Glomerular visceral epithelial cell (primary cell): ENCODE results near the gene CD83.
"Not testable (repeated sequence)": the region's sequence is repeated elsewhere in the genome, so short reads cannot be mapped to it uniquely, and the experiment has no call there.

Experiments
- DNase-seq: peaks from one replicate; pipeline ENCODE4 v3.0.0-alpha.2; 2016; ENCODE audit errors: extremely low spot score

The CD83 gene

DNA sequence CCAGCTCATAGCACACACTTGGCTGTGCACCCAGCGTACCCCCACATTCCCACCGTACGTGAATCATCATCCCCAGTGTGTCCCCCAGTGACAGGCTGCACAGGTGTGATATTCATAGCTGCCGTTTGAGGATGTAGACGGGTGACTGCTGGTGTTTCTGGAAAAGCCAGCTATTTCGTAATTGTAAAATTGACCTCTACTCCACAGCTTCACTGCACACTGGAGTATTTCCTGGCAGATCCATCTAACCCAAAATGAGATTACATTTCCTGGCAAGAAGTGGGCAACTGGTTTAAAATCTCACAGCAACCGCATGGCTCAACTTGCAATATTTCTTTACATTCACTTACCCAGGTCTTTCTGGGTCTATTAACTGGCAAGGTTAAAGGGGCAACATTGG is 30.3 kb downstream of the CD83 start:
- no peak for DNase-seq

DNA sequence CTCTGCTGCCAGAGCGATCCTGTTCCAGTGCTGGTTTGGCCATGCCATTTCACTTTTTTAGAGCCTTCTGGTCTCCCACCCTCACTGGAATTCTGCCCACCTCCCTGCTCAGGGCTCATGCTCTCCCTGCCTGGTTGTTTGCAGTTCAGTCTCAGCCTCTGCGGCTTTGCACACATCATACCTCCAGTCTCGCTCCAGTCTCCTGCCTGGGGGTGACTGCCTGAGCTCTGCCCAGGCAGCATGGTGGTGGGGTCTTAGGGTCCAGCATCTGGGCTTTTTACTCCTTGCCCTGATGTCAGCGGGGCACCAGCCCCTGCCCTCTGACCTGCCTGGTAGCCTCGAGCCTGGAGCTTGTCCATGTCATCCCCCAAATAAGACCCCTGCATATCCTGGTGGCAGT is 30.9 kb downstream of the CD83 start:
- no peak for DNase-seq

DNA sequence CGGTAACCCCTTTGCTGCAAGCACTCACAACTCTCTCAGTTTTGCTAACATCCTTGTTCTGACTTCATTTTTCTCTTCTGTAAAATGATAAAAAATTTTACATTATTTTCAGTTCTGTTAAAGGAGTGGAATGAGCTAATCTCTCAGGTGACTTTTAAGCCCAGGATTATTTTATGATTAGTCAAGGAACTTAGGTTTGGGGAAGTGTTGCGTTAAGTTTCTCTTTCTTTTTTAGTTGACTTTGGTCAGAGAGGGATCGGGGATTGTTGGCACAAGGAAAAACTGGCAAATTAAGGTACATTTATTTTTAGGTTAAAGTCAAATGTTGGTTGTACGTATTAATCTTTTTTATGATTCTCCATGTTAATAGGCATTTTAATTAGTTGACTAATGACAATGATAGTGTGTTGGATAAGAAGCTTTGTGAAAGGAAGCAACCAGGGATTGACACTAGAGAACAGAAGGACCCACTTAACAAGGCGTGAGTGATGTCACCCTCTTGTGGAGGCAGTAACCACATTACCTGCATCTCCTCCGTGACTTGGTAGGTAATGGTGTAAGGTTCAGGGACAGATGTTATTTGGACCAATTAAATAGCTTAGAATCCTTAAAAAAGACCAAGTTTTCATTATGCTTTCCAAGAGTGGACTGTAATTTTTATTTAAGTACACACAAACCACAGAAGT is 31.6 kb downstream of the CD83 start:
- DNase-seq: no peak

DNA sequence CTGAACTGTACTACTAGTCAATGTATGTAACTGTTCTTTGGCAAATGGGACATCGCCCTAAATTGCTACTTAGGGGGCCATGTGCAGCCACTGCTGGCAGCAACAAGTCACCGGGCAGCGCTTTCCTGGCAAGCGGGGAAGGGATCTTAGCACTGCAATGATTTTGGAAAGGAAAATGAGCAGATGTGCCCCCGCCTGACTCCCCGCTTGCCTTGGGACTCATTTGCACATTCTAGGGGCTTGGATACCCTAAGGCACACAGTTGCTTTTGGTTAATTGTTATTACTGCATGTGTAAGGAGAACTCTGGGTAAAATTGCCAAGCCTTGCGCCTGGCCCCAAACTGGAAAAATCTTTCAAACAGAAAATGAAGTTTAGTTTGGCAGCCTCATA is 32.2 kb downstream of the CD83 start:
- DNase-seq: no peak

DNA sequence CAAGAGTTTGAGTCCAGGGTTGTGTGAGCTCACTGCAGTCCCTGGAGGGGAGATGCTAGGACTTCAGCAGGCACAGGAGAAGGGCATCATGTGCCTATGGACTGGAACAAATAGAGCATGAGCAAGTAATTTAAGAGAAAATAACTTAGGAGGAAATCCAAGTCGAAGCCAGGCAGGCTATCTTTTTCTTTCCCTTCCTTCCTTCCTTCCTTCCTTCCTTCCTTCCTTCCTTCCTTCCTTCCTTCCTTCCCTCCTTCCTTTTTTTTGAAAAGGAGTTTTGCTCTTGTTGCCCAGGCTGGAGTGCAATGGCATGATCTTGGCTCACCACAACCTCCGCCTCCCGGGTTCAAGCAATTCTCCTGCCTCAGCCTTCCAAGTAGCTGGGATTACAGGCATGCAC is 33.7 kb downstream of the CD83 start:
- not testable (repeated sequence) for DNase-seq

DNA sequence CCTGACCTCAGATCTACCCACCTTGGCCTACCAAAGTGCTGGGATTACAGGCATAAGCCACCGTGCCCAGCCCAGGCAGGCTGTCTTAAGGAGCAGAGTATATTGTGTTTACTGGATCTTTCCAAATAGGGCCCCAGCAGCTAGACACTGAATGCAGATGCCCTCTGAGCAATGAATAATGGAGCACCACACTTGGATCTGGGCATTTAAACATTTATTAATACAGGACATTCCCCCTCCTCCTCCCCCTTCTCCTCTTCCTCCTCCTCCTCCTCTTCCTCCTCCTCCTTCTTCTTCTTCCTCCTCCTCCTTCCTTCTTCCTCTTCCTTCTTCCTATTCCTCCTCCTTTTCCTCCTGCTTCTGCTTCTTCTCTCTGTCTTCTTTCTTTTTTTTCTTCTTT is 34.2 kb downstream of the CD83 start:
- no peak for DNase-seq

DNA sequence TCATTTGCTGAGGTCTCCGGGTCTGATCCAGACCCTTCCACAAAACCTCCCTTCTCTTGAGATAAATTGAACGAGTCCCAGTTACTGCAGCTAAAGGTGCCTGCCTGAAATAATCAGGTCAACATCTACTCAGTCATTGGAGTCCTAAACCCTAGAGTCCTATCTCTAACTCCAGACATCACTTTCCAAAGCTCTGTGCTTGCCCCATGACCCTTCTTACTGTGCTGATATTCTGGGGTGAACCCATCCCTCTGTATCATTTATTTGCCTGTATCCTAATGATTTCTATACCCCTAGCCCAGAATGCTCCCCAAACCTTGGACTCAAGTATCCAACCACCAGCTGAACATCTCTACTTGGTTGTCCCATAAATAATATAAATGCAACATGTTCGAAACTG is 35.7 kb downstream of the CD83 start:
- no peak for DNase-seq

DNA sequence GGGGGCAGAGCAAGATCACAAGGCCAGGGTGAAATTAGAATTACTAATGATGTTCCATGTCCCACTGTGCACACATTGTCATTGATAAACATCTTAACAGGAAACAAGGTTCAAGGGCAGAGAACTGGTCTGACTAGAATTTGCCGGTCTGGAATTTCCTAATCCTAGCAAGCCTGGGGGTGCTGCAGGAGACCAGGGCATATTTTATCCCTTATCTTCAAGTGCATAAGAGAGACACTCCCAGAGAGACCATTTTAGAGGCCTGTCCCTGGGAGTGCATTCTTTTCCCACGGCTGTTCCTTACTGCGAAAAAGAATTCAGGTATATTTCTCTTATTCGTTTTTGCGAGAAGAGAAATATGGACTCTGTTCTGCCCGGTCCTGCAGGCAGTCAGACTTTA is 41.5 kb downstream of the CD83 start:
- no peak for DNase-seq

DNA sequence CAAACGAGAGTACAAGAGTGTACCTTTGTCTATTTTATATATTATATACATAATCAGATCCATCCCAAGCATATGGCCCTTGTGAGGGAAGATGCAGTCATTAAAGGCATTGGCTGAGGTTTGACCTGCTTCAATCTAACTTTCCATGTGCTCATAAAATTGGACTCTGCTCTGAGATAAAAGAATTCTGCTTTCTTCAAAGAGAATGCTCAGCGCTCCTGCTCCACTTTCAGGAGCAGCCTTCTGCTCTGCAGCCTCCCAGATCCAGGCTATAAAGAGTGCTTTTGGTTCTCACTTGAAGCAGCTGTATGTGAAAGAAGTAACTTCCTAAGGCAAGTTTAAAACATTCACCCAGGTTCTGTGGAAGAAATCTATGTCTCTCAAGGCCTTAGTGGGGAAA is 45.3 kb downstream of the CD83 start:
- DNase-seq: no peak

DNA sequence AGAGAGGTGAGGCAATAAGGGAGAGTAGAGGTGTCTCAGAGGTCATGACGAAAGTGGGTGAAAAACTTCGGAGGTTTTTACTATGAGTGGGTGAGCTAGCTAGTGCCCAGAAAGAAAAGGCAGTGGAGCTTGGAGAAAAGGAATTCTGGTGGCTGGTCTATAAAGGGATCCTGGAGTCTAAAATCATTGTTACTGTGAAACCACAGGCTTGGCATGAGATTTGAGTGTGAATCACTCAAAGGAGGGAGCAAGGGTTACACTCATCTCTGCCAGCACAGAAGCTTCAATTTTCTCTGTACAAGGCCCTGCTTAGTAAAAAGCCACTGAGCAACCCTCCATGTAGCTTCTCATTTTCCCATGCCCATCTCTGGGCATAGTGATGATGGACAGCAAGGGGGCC is 47.5 kb downstream of the CD83 start:
- DNase-seq: peak; percentile 81

DNA sequence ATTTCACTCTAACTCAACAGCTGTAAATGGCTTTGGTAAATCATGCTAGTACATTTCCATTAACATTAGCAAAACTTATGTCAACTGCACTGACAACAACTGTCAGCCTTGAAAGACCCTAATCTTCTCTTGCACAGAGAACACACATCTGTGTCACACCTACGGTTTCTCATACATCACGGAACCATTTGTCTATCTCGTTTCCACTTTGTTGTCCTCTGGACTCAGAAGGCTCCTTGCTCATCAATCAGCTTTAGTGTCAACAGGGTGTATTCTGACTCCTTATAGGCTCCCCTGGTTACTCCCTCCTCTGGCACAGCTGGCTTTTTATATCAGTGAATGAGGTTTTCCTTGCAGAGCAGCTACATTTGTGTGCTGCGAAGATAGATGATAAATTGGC is 49.3 kb downstream of the CD83 start:
- DNase-seq: no peak

DNA sequence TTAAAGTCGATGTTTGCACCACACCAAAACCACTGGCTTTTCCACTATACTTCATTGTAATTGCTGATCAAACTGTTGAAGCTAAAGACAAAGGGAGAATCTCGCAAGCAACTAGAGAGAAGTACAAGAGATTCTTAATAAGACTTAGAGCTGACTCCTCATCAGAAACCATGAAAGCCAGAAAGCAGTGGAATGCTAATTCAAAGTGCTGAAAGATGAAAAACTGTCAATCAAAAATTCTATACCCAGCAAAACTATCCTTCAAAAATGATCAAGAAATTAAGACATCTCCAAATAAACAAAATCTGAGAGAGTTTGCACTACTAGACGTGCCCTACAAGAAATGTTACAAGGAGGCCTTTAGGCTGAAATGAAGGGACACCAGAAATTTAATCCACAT is 52.6 kb downstream of the CD83 start:
- no peak for DNase-seq

DNA sequence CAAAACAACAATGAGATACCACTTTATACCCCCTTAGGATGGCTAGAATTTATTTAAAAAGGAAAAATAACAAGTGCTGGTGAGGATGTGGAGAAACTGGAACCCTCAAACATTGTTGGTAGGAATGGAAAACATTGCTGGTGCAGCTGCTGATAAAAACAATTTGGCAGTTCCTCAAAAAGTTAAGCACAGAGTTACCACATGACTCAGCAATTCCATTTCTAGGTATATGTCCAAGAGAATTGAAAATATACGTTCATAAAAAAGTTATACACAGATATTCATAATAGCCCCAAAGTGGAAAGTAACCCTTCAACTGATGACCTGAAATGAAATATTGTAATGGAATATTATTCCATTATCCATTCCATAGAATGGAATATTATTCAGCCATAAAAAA is 55.0 kb downstream of the CD83 start:
- no peak for DNase-seq

DNA sequence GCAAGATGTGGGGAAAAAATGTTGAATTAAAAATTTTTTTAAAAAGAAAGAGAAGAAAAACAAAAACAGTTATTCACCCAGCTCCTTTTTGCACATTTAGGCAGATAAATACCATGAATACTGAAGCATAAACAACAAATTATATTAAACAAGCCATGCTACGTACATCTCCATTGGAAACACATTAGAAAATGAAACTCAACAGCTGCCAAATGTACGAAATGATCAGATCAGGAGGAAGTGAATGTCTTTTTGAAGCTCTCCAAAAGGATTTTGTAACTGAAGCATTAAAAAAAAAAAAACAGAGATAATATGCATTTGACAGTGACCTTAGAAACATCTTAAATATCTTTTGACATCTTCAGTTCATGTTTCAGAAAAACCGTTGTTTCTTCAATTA is 56.7 kb downstream of the CD83 start:
- DNase-seq: no peak

DNA sequence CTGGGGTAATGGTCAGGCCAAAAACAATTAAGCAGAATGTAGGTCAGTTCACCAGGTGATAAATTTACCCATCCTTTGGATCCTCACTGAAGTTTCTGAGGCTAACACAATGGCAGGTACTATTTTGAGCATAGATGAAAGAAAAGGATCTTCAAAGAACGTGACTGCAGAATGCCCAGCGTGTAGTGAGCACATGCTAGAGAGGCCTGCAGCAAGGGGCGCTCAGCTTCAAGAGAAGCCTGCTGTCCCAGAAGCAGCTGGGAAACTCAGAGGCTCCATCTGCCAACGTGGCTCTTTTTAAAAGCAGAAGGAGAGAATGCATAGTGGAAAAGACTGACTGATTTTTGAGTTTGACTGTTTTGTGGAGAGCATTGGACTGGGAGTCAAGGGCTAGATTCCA is 57.4 kb downstream of the CD83 start:
- no peak for DNase-seq

DNA sequence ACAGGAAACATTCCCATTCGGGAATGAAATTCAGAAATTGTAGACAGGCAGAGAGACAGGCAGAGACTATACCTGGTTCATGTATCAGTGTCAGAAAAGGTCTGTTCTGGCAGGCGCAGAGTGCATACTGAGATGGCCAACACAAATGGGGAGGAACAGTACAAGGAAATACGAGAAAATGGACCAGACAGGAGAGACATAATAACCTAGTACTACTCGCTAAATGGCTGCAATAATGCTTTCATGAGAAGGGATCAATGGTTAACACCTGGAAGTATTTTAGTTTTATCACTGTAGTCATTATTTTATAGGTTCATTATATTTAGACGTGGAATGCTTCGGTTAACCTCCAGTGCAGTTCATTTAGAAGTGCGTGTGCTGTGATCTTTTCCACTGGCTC is 58.9 kb downstream of the CD83 start:
- DNase-seq: no peak

DNA sequence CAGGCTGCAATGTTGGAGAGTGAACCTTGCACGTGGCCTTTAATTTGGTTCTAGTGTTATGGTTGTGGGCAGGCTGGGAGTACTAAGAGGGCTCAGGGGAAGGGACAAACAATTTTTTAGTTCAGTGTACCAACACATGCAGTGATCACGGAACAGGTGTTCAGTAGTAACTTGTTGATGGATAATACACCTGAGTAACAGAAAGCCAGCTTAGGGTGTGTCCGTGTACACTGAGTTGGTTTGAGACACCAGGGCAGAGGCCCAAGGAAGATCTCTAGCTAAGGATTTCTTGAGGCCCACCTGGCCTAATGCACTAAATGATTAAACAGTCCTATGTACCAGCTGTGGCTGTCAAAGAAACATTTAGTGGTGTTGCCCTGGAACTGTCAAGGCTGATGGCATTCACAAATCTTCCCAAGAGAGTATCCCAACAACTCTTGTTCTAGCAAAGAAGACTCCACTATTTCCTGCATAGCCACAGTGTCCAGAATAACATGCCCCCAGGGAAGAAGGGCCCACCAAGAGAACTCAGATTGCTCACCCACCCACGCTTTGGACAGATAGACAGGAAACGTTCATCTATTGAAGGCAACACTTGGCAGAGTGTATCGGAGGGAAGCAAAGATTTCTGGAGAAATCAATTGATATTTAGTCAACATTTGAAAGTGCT is 60.0 kb downstream of the CD83 start:
- DNase-seq: no peak

DNA sequence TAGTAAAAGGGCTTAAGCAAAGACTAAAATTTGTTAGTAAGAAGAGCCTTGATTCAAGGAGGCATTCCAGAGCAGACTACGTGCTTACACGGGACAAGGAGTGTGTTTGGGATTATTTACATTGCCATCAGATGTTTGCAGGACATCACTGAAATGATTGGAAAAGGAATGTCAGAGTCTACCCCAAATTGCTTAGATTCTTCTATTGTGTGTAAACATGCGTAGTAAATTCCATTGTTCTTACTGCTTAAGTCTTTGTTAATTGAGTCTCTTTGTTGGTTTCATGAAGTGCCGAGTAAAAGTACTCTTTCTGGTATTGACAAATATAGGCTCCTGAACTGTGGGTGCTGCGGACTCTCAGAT is 60.5 kb downstream of the CD83 start:
- DNase-seq: no peak

DNA sequence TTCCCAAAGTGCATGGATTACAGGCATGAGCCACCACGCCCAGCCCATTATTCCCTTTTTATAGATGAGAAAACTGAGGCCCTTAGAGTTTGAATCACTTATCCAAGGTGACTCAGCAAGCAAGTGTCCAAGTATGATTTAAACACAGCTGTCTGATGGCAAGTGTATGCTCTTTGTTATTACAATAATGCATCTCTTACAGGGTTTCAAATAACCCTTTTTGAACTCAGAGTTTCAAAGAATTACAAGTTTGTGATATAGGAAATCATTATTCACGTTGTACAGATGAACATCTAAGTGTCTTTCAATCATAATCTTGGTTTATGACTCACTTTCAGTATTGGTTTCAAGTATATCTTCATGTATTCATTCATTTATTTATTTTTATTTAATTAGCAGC is 63.0 kb downstream of the CD83 start:
- DNase-seq: no peak

DNA sequence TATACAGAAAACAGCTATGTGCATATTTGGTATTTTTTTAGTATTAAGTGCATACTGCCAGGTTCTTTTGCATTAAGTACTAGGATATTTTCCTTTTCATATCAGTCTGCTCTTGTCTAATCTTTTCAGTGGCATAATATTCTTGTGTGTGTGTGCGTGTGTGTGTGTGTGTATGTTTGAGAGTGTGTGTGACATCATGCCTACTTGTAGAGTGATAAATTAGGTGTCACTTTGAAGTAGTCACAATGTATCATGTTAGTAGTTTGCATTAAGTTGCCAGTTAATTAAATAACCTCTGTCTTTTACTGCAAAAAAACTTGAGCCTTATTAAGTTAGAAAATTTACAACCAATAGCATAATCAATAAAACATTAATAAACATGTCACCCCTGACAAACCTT is 65.3 kb downstream of the CD83 start:
- no peak for DNase-seq
